Endothelial cell of umbilical vein (primary cell): ENCODE data around the gene HTR1E. TPM values are rescaled to one million over a fixed set of nuclear protein-coding genes. Genes with fewer than 3 reads are reported as not detected.

Experiments used
- BruUV-seq: library from RNA; stranded (reverse); fragments of 400-500 nt; replicated peaks from 2 replicates; lab custom pipeline; 2021; lab: Mats Ljungman, UMichigan
- CTCF ChIA-PET: fragments of 300-600, 350-600 bp; sonication (Branson Sonifier 250); formaldehyde crosslinking; loops from one replicate; lab custom pipeline; 2021; ENCODE audit warnings: antibody characterized with exemption, inconsistent platforms; lab: Charles Lee
- POLR2A ChIA-PET: fragments of 300-600, 350-600 bp; sonication (Branson Sonifier 250); formaldehyde crosslinking; loops from one replicate; lab custom pipeline; 2021; ENCODE audit warnings: antibody characterized with exemption, inconsistent platforms; lab: Charles Lee
- DNase-seq: peaks from one replicate; pipeline ENCODE4 v3.0.0-alpha.2; 2011; ENCODE audit warnings: low read depth, low spot score
- FAIRE-seq: peaks from 2 replicates; lab custom pipeline; 2011; peaks lifted over from hg19 to GRCh38; lab: Jason Lieb, UNC
- H2AFZ ChIP-seq: 2 replicates; pipeline ENCODE4 v1.6.0; 2012; ENCODE audit warnings: low read depth, low read length, control low read depth, inconsistent platforms
- H3K27ac ChIP-seq: 2 replicates; pipeline ENCODE4 v1.5.1; 2011; ENCODE audit warnings: low read depth, mild to moderate bottlenecking, control low read depth, low read length, moderate library complexity; ENCODE audit not compliant: insufficient read depth
- H3K27me3 ChIP-seq, 2 experiments: 2 replicates each; pipeline versions ENCODE4 v1.6.0 to v1.6.1; 2011; ENCODE audit warnings: low read length in 2 of 2, mixed read lengths in 1 of 2; ENCODE audit not compliant: control insufficient read depth in 2 of 2, insufficient read depth in 2 of 2
- H3K36me3 ChIP-seq, 2 experiments: 2 replicates in 1 of 2; 3 replicates in 1 of 2; pipeline ENCODE4 v1.5.1; 2011; ENCODE audit warnings: low read length in 2 of 2, mild to moderate bottlenecking in 1 of 2, moderate library complexity in 1 of 2; ENCODE audit not compliant: control insufficient read depth in 2 of 2, insufficient read depth in 2 of 2; ENCODE audit errors: extremely low read depth in 1 of 2
- H3K4me1 ChIP-seq: 3 replicates; pipeline ENCODE4 v1.5.1; 2011; ENCODE audit warnings: mild to moderate bottlenecking, low read length; ENCODE audit not compliant: control insufficient read depth, insufficient read depth; ENCODE audit errors: extremely low read depth
- H3K4me2 ChIP-seq: 2 replicates; pipeline ENCODE4 v1.6.1; 2011; ENCODE audit warnings: low read length, control low read depth, mixed read lengths; ENCODE audit not compliant: insufficient read depth
- H3K4me3 ChIP-seq, 3 experiments: fragments of 200-600 bp in 1 of 3; sonication (generic), shearing (Covaris generic) in 1 of 3; replicated peaks in 1 of 3; 2 replicates each; pipeline ENCODE4 v1.5.1; 2011 to 2016; ENCODE audit warnings: control low read depth in 3 of 3, low read length in 3 of 3, mild to moderate bottlenecking in 2 of 3, inconsistent platforms in 1 of 3, low read depth in 1 of 3, moderate library complexity in 1 of 3; ENCODE audit not compliant: insufficient read depth in 1 of 3
- H3K79me2 ChIP-seq: 2 replicates; pipeline ENCODE4 v1.6.0; 2012; ENCODE audit warnings: low read length, inconsistent platforms; ENCODE audit not compliant: control insufficient read depth, insufficient read depth
- H3K9ac ChIP-seq: replicated peaks from 2 replicates; pipeline ENCODE3; 2011; ENCODE audit warnings: low read length, control low read depth; ENCODE audit not compliant: insufficient read depth; ENCODE audit errors: extremely low read depth
- H3K9me1 ChIP-seq: replicated peaks from 3 replicates; pipeline ENCODE4 v1.6.0; 2011; ENCODE audit warnings: mild to moderate bottlenecking, low read length; ENCODE audit not compliant: control insufficient read depth, insufficient read depth; ENCODE audit errors: extremely low read depth
- H3K9me3 ChIP-seq: replicated peaks from 2 replicates; pipeline ENCODE4 v1.5.1; 2012; ENCODE audit warnings: low read length, inconsistent platforms; ENCODE audit not compliant: control insufficient read depth, insufficient read depth
- H4K20me1 ChIP-seq: replicated peaks from 2 replicates; pipeline ENCODE3; 2011; ENCODE audit warnings: mild to moderate bottlenecking, low read length; ENCODE audit not compliant: control insufficient read depth, insufficient read depth; ENCODE audit errors: extremely low read depth
- CTCF ChIP-seq, 2 donors: IDR thresholded peaks; 1 replicate in 1 of 2; 2 replicates in 1 of 2; pipeline ENCODE4 v1.5.1; 2011; ENCODE audit warnings: low read length in 2 of 2, mild to moderate bottlenecking in 2 of 2, moderate library complexity in 2 of 2, control low read depth in 1 of 2, inconsistent platforms in 1 of 2, low read depth in 1 of 2; ENCODE audit not compliant: insufficient read depth in 1 of 2; ENCODE audit errors: extremely low read depth in 1 of 2
- EZH2 ChIP-seq: IDR thresholded peaks from 2 replicates; pipeline ENCODE4 v1.6.1; 2012; ENCODE audit warnings: borderline replicate concordance, low read depth, mild to moderate bottlenecking, moderate library complexity, low read length, inconsistent platforms; ENCODE audit not compliant: severe bottlenecking
- FOS ChIP-seq: IDR thresholded peaks from 2 replicates; pipeline ENCODE4 v1.6.1; 2011; ENCODE audit warnings: mild to moderate bottlenecking, low read length, moderate library complexity, borderline replicate concordance; ENCODE audit not compliant: insufficient read depth
- GATA2 ChIP-seq: IDR thresholded peaks from 2 replicates; pipeline ENCODE4 v1.7.0; 2011; ENCODE audit warnings: low read depth, mild to moderate bottlenecking, moderate library complexity, mixed read lengths, low read length; ENCODE audit not compliant: insufficient read length, insufficient read depth
- JUN ChIP-seq: IDR thresholded peaks from 2 replicates; pipeline ENCODE4 v1.6.1; 2011; ENCODE audit warnings: borderline replicate concordance, low read depth; ENCODE audit not compliant: insufficient read length, insufficient read depth
- MAX ChIP-seq: IDR thresholded peaks from 2 replicates; pipeline ENCODE4 v1.6.1; 2011; ENCODE audit not compliant: insufficient read depth, insufficient read length
- MYC ChIP-seq: IDR thresholded peaks from one replicate; pipeline ENCODE4 v1.6.1; 2011; ENCODE audit warnings: mild to moderate bottlenecking, low read depth, low read length
- POLR2A ChIP-seq: IDR thresholded peaks from 2 replicates; pipeline ENCODE4 v1.6.1; 2012; ENCODE audit warnings: low read depth, mild to moderate bottlenecking, control low read depth, low read length
- POLR2AphosphoS5 ChIP-seq: IDR thresholded peaks from 2 replicates; pipeline ENCODE4 v1.6.1; 2012; ENCODE audit warnings: low read depth, mild to moderate bottlenecking, control low read depth, low read length, moderate library complexity; ENCODE audit not compliant: insufficient read depth
- dilution Hi-C: fragments of 300-500 bp; cut with MboI; formaldehyde crosslinking; loops from one replicate; pipeline ENCODE4 v1.15.0; 2019; ENCODE audit warnings: low sequenced_read_pairs; ENCODE audit not compliant: extremely low pct_ligation_motif_present
- intact Hi-C: fragments of 100-400 bp; cut with micrococcal nuclease; formaldehyde crosslinking; loops from one replicate; pipeline ENCODE4 v1.10.0; 2022
- polyA plus RNA-seq, 4 experiments: library from polyadenylated mRNA; depleted of rRNA in 3 of 4; stranded (reverse) in 3 of 4; unstranded in 1 of 4; fragments of >200 nt; gene quantifications; 2 replicates each; pipeline versions ENCODE4 v1.2.1 to v1.2.3, GENCODE V29; 2011 to 2012; ENCODE audit warnings: missing spikeins in 1 of 4
- total RNA-seq: library from RNA; stranded (reverse); gene quantifications from 2 replicates; pipeline ENCODE4 v1.2.3, GENCODE V29; 2021

Gene HTR1E
- total and polyA plus RNA-seq, 2 donors (not counting 3 experiments of a cell fraction or from before 2014, with no cell fraction given) = not detected

- H4K20me1 ChIP-seq = no peaks in the 10 kb centered on the region
- no peaks in the 10 kb centered on the region for H3K79me2 ChIP-seq
- no peak overlapping the region for H3K9ac ChIP-seq
- no peaks in the 10 kb centered on the region for H3K9me1 ChIP-seq
- POLR2A ChIA-PET = no interaction called here
- no peaks in the 10 kb centered on the region for H3K4me1 ChIP-seq
- BruUV-seq = no TSS peak
- TF ChIP-seq POLR2AphosphoS5 (no peak), POLR2A (no peak), JUN (no peak), CTCF (IDR thresholded peaks at IDR 0.05; ENCODE audit: extremely low read depth in 1 of 2, insufficient read depth in 1 of 2, low read depth in 1 of 2, low read length in 2 of 2) (no peak), MYC (no peak), MAX (no peak), GATA2 (no peak), FOS (no peak), EZH2 (no peak)
- no peaks in the 10 kb centered on the region for H3K9me3 ChIP-seq
- no peak overlapping the region for H3K4me2 ChIP-seq
- no peak overlapping the region for H2AFZ ChIP-seq
- FAIRE-seq = no peak
- H3K27me3 ChIP-seq = no peaks in the 10 kb centered on the region
- intact Hi-C loops = no loop called here
- no peak overlapping the region for H3K4me3 ChIP-seq
- dilution Hi-C loops = no loop called here
- DNase-seq = no peak
- no peak overlapping the region for H3K27ac ChIP-seq
- CTCF ChIA-PET = no interaction called here
- no peaks in the 10 kb centered on the region for H3K36me3 ChIP-seq
Observed at GRCh38 chr6:86913795-86914194, 23.5 kb upstream of the HTR1E start.
